Upper lobe of right lung (tissue), 1 donor: Measurements from ENCODE around the gene ORC4. TPM values are rescaled to one million over a fixed set of nuclear protein-coding genes. Genes with fewer than 3 reads are reported as not detected.

ENCODE experiments used
- ATAC-seq: fragments of 200-7000 bp; cut with Tn5 transposase; one replicate; pipeline ENCODE4 v1.9.1; 2020; ENCODE audit warnings: mild to moderate bottlenecking, moderate library complexity
- DNase-seq: peaks from one replicate; pipeline ENCODE4 v3.0.0-alpha.2; 2020
- H3K27ac ChIP-seq: fragments of 200-600 bp; one replicate; pipeline ENCODE4 v1.8.0; 2022
- H3K27me3 ChIP-seq: fragments of 200-600 bp; one replicate; pipeline ENCODE4 v1.8.0; 2022; ENCODE audit warnings: mild to moderate bottlenecking
- H3K36me3 ChIP-seq: fragments of 200-600 bp; one replicate; pipeline ENCODE4 v1.8.0; 2022
- H3K4me1 ChIP-seq: fragments of 200-600 bp; one replicate; pipeline ENCODE4 v1.8.0; 2022
- H3K4me3 ChIP-seq: fragments of 200-600 bp; one replicate; pipeline ENCODE4 v1.8.0; 2022; ENCODE audit warnings: mild to moderate bottlenecking
- H3K9me3 ChIP-seq: fragments of 200-600 bp; one replicate; pipeline ENCODE4 v1.8.0; 2022
- intact Hi-C: fragments of 100-400 bp; cut with DNase I; formaldehyde crosslinking; loops from one replicate; pipeline ENCODE4 v1.11.0; 2022
- long read RNA-seq: library from polyadenylated mRNA; unstranded; transcript quantifications from one replicate; pipeline ENCODE4 v2.0.0, GENCODE V29; 2021
- total RNA-seq: library from RNA; stranded (reverse); fragmentation: NEBNext Ultra II Directional; extraction: Animal tissue kit (Norgen Biotek cat#: 25700); gene quantifications from one replicate; pipeline ENCODE4 v1.2.1, GENCODE V29; 2021
- TF ChIP-seq, protein P1 (sequence below): fragments of 200-600 bp; IDR thresholded peaks from one replicate; pipeline ENCODE4 v1.8.0; 2022; ENCODE audit warnings: antibody characterized with exemption
- donor health status: DM: no; HTN: yes; CAD: no; lungs with severe emphysema.

Gene ORC4
- 38.2 TPM for total RNA-seq
- long read RNA-seq, full-length matches to known transcripts = 26 of 36 reads
- long read RNA-seq, partial matches to known transcripts = 2 of 36 reads
- long read RNA-seq, other reads (novel, unspliced or antisense) = 8 of 36 reads

DNA sequence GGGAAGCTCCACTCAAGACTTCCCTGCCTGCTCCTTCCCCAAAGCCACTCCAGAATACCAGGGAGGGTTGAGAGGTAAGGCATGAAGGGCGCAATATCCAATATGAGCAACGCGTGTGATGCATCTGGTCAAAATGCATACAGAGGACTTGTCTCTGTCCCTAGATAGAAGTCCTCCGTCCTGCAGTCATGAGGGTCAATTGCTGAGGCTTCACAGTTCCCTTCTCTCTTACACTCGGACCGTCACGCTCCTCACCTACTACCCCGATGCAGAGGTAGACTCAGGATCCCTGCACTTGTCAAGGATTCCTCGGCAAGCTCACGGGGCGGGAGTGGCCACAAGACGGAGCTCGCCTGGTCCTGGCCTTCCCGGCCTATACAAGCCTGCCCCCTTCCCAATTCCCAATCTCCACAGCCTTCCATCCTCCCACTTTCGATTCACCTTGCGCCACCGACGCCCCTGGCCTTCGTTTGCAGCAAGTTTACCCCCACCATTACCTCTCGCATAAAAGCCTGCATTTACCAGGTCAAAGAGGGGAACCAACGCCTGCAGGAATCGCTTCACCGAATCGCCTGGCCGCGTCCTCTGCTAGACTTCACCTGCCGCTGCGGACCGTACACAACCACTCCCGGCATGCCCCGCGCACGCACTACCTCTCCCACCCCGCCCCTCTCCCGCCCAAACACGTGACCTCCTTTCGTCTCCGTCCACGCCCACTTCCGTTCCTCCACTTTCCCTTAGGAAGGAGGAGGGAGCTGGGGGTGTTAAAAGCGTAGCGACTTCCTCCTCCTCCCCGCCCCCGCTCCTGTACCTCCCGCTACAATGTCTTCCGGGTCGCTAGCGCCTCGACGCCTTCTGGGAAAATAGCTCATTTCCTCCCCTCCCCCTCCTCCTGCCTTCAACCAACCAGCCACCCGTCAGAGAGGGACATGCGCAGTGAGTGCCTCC, at the start of gene ORC4:
TSS of gene ORC4 (minus strand) at position 627 of the 948 bp plus-strand sequence. CDS start 44,779 bp downstream, outside the sequence.
- Histone ChIP-seq H3K36me3 (no peaks in the 10 kb centered on the region), H3K27ac (peak within 1 kb of the TSS; percentile 91), H3K27me3 (no peaks in the 10 kb centered on the region), H3K4me1 (peaks cover 33% of the 10 kb centered on the region), H3K4me3 (peak within 1 kb of the TSS; percentile 83), H3K9me3 (no peaks in the 10 kb centered on the region)
- TF ChIP-seq, protein P1, sequence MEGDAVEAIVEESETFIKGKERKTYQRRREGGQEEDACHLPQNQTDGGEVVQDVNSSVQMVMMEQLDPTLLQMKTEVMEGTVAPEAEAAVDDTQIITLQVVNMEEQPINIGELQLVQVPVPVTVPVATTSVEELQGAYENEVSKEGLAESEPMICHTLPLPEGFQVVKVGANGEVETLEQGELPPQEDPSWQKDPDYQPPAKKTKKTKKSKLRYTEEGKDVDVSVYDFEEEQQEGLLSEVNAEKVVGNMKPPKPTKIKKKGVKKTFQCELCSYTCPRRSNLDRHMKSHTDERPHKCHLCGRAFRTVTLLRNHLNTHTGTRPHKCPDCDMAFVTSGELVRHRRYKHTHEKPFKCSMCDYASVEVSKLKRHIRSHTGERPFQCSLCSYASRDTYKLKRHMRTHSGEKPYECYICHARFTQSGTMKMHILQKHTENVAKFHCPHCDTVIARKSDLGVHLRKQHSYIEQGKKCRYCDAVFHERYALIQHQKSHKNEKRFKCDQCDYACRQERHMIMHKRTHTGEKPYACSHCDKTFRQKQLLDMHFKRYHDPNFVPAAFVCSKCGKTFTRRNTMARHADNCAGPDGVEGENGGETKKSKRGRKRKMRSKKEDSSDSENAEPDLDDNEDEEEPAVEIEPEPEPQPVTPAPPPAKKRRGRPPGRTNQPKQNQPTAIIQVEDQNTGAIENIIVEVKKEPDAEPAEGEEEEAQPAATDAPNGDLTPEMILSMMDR = peak; percentile 39
- DNase-seq (peak; percentile 99), ATAC-seq (peak; percentile 98)
- intact Hi-C loops = no loop called here

DNA sequence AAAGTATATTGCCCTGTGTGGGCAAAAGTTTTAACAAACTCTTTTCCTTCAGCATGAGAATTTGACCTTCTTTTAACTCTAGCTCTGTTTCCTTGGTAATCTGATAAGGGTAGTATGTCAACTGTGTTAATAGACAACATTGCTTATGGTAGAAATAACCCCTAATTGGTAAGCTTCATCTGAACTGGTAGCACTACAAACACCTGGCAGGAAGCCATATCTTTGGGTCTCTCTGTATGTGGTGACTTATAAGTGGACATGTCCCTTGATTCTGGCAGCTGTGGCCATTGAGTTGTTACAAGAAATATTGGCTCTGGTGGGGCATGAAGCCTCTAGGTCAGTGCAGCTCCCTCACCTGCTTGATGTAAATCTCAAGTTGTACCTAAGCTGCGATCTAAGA, 47.3 kb upstream of the ORC4 start:
- TF ChIP-seq, protein P1 = no peak
- Histone ChIP-seq H3K9me3 (no peaks in the 10 kb centered on the region), H3K36me3 (no peaks in the 10 kb centered on the region), H3K4me1 (no peaks in the 10 kb centered on the region), H3K4me3 (no peak overlapping the region), H3K27me3 (no peaks in the 10 kb centered on the region), H3K27ac (no peak overlapping the region)
- DNase-seq (no peak), ATAC-seq (no peak)
- intact Hi-C loops = no loop called here

DNA sequence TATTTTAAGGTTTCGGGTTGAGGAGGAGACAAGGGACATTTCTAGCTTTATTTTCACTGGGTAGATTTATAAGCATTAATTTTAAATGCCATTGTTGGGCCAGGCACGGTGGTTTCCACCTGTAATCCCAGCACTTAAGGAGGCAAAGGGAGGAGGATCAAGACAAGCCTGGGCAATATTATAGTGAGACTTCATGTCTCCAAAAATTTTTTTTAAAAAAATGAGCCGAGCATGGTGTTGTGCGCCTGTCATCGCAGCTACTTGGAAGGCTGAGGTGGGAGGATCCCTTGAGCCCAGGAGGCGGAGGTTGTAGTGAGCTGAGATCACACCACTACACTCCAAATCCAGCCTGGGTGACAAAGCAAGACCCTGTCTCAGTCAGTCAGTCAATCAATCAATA, 45.4 kb upstream of the ORC4 start:
- no peak for ATAC-seq
- Histone ChIP-seq H3K4me1 (no peaks in the 10 kb centered on the region), H3K4me3 (no peak overlapping the region), H3K36me3 (no peaks in the 10 kb centered on the region), H3K9me3 (no peaks in the 10 kb centered on the region), H3K27me3 (no peaks in the 10 kb centered on the region), H3K27ac (no peak overlapping the region)
- TF ChIP-seq, protein P1 = no peak
- DNase-seq = no peak
- intact Hi-C loops = no loop called here

DNA sequence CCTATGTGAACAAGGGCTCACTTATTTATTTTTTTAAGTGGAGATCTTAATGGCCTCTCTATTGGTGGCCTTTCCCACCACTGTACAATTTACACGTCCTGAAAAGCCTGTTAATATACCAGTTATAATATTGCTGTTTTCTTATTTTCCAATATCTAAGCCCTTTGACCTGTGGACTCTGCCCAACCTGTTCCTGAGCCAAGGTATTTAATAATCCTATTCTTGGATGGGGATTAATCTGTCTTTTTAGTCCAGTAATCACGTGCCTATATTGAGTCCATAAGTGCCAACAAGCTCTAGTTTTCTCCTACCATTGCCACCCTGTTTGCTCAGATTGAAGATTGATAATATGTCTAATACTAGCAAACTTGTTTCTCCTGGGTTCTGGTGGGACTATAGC, 43.1 kb upstream of the ORC4 start:
- no peak overlapping the region for H3K4me3 ChIP-seq
- TF ChIP-seq, protein P1 = no peak
- H3K9me3 ChIP-seq = no peaks in the 10 kb centered on the region
- no peak overlapping the region for H3K27ac ChIP-seq
- no peak for DNase-seq
- intact Hi-C loops = no loop called here
- no peak for ATAC-seq
- H3K36me3 ChIP-seq = no peaks in the 10 kb centered on the region
- no peaks in the 10 kb centered on the region for H3K4me1 ChIP-seq
- H3K27me3 ChIP-seq = no peaks in the 10 kb centered on the region

DNA sequence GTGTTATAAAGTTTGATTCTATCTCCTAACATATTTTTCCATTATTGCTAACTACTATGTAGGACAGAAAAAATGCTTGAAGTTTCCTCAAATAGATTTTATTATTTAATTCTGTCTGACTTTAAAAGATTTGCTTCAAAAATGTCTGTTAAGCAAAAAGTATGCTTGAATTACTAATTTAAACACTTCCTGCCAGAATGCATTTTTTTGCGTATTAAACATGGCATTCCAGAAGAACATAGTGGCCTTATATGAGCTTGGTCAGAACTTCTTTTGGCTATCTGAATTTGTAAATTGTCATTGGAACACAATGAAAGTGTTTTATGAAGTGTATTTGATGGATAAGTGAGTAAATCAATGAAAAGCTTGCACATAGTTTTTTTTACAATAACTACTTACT, 38.1 kb upstream of the ORC4 start:
- Histone ChIP-seq H3K27me3 (no peaks in the 10 kb centered on the region), H3K4me3 (no peak overlapping the region), H3K27ac (no peak overlapping the region), H3K36me3 (no peaks in the 10 kb centered on the region), H3K4me1 (no peaks in the 10 kb centered on the region), H3K9me3 (no peaks in the 10 kb centered on the region)
- intact Hi-C loops = no loop called here
- TF ChIP-seq, protein P1 = no peak
- no peak for ATAC-seq
- DNase-seq = no peak
